ENCODE measurements around the gene SYNRG.
A peak's percentile ranks its signal among the peaks of the same experiment; 100 is the strongest.
"Not testable (repeated sequence)": the region's sequence is repeated elsewhere in the genome, so short reads cannot be mapped to it uniquely, and the experiment has no call there.

The SYNRG gene

GRCh38 chr17:37609170-37610040 lies at the start of gene SYNRG:
TSS of gene SYNRG (minus strand) at chr17:37609418. CDS start at chr17:37609355, 63 bp downstream.
- DNase-seq (ENCODE audit: low read depth in 2 of 2) = peak; percentile 88 to 91

GRCh38 chr17:37657202-37657601 lies 48.0 kb upstream of the SYNRG start:
- DNase-seq (ENCODE audit: low read depth in 2 of 2) = no peak

- no peak for DNase-seq (ENCODE audit: low read depth in 2 of 2)
Measured at GRCh38 chr17:37651849-37652248, 42.6 kb upstream of the SYNRG start.

- no peak for DNase-seq (ENCODE audit: low read depth in 2 of 2)
Measured at GRCh38 chr17:37650419-37651003, 41.3 kb upstream of the SYNRG start.

GRCh38 chr17:37648555-37648954 lies 39.3 kb upstream of the SYNRG start:
- no peak for DNase-seq (ENCODE audit: low read depth in 2 of 2)

- no peak for DNase-seq (ENCODE audit: low read depth in 2 of 2)
Measured at GRCh38 chr17:37647856-37648255, 38.6 kb upstream of the SYNRG start.

- no peak for DNase-seq (ENCODE audit: low read depth in 2 of 2)
Measured at GRCh38 chr17:37643869-37644268, 34.7 kb upstream of the SYNRG start.

GRCh38 chr17:37643118-37643766 lies 34.0 kb upstream of the SYNRG start, which contains the start of gene DDX52:
TSS of gene DDX52 (minus strand) at chr17:37643446. CDS start at chr17:37643420, 26 bp downstream.
- peak; percentile 82 to 85 for DNase-seq (ENCODE audit: low read depth in 2 of 2)

- no peak for DNase-seq (ENCODE audit: low read depth in 2 of 2)
Measured at GRCh38 chr17:37642681-37643080, 33.5 kb upstream of the SYNRG start.

GRCh38 chr17:37640015-37640414 lies 30.8 kb upstream of the SYNRG start:
- DNase-seq (ENCODE audit: low read depth in 2 of 2) = no peak

GRCh38 chr17:37637956-37638355 lies 28.7 kb upstream of the SYNRG start:
- DNase-seq (ENCODE audit: low read depth in 2 of 2) = no peak

- DNase-seq (ENCODE audit: low read depth in 2 of 2) = not testable (repeated sequence)
Measured at GRCh38 chr17:37616430-37616829, 7.2 kb upstream of the SYNRG start.

GRCh38 chr17:37614823-37615222 lies 5.6 kb upstream of the SYNRG start:
- no peak for DNase-seq (ENCODE audit: low read depth in 2 of 2)

GRCh38 chr17:37614391-37614790 lies 5.2 kb upstream of the SYNRG start:
- no peak for DNase-seq (ENCODE audit: low read depth in 2 of 2)

- DNase-seq (ENCODE audit: low read depth in 2 of 2) = no peak
Measured at GRCh38 chr17:37610971-37611370, 1.8 kb upstream of the SYNRG start.

- DNase-seq (ENCODE audit: low read depth in 2 of 2) = not testable (repeated sequence)
Measured at GRCh38 chr17:37610041-37610420, 813 bp upstream of the SYNRG start.

GRCh38 chr17:37608351-37609169 lies 658 bp downstream of the SYNRG start:
- no peak for DNase-seq (ENCODE audit: low read depth in 2 of 2)

- no peak for DNase-seq (ENCODE audit: low read depth in 2 of 2)
Measured at GRCh38 chr17:37607637-37608331, 1.4 kb downstream of the SYNRG start.

- DNase-seq (ENCODE audit: low read depth in 2 of 2) = no peak
Measured at GRCh38 chr17:37605813-37606505, 3.3 kb downstream of the SYNRG start.

GRCh38 chr17:37605081-37605480 lies 4.1 kb downstream of the SYNRG start:
- no peak for DNase-seq (ENCODE audit: low read depth in 2 of 2)

- no peak for DNase-seq (ENCODE audit: low read depth in 2 of 2)
Measured at GRCh38 chr17:37604556-37604955, 4.7 kb downstream of the SYNRG start.

Measured in stimulated activated CD4-positive, alpha-beta T cell treated with anti-CD3 and anti-CD28 coated beads, Interleukin-4, amount 100 ng/mL, for 48 hours (primary cell).